GM12872 (cell line): ENCODE results near the gene THAP4.

ENCODE experiments used
- TF ChIP-seq, protein P1 (sequence below): IDR thresholded peaks from 3 replicates; pipeline ENCODE4 v1.5.1; 2011; ENCODE audit warnings: low read depth, mild to moderate bottlenecking, low read length, moderate library complexity; ENCODE audit not compliant: insufficient read depth

The THAP4 gene

DNA sequence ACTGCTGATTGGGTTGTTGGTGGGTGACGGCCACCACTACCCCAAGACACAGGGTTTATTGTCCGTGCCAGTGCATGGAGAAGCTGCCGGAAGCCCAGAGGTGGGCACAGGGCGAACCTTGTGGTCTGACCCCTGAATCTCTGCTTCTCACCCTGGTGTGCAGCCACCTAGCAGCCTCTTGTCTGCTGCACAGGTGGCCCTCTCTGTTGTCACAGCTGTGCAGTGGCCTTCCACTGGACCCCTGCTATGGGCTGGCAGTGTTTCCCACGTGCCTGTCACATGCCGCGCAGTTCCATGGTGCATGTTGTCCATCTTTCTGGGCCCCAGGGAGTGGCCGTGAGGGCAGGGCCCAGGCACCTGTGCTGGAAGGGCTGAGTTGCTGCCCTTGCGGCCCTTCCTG is 15.8 kb upstream of the THAP4 start:
- TF ChIP-seq, protein P1, sequence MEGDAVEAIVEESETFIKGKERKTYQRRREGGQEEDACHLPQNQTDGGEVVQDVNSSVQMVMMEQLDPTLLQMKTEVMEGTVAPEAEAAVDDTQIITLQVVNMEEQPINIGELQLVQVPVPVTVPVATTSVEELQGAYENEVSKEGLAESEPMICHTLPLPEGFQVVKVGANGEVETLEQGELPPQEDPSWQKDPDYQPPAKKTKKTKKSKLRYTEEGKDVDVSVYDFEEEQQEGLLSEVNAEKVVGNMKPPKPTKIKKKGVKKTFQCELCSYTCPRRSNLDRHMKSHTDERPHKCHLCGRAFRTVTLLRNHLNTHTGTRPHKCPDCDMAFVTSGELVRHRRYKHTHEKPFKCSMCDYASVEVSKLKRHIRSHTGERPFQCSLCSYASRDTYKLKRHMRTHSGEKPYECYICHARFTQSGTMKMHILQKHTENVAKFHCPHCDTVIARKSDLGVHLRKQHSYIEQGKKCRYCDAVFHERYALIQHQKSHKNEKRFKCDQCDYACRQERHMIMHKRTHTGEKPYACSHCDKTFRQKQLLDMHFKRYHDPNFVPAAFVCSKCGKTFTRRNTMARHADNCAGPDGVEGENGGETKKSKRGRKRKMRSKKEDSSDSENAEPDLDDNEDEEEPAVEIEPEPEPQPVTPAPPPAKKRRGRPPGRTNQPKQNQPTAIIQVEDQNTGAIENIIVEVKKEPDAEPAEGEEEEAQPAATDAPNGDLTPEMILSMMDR, result no peak

DNA sequence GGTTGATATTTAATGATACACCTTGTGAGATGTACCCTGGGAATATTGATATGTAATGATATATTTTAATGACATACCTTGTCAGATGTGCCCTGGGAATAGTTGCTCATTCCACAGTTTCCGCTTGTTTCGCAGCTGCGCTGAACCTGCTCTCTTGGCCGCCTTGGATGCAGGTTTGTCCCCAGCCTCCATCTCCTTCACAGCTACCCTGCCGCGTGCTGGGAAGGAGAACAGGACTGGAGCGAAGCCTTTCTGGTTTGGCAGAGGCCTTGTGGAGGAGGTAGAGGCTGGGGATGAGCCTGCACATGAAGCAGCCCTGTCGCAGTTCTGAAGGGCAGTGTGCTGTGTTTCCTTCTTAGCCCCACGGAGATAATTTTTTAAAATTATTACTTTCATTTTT is 15.2 kb upstream of the THAP4 start:
- TF ChIP-seq, protein P1, result no peak

DNA sequence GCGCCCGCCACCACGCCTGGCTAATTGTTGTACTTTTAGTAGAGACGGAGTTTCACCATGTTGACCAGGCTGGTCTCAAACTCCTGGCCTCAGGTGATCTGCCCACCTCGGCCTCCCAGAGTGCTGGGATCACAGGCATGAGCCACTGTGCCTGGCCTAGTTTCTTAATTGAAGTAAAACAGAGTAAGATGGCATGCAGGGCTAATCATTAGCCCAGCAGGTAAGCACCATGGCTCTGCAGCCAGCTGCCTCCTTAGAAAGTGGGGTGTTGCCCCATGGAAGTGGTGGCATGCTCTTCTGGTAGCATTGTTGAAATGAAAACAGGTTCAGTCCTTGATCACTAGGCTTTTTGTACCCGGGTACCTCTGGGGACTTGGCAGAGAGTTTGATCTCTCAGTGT is 13.0 kb upstream of the THAP4 start:
- TF ChIP-seq, protein P1, result no peak

DNA sequence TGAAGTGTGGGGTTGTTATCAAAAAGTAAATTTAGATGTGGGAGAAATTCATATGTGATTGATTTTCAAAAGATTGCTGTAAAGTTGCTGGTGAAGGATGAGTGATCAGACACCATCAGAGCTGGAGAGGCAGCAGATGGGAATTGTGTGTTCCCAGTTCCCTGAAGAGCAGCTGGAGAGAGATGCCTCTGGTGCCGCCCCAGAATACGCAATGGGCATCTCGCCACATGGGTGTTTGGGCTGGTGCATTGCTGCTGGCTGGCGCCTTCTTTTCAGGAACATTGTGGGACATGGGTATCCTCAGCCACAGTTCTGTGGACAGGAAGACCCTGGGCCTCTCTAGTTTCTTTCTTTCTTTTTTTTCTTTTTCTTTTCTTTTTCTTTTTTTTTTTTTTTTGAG is 12.4 kb upstream of the THAP4 start:
- TF ChIP-seq, protein P1, result no peak

DNA sequence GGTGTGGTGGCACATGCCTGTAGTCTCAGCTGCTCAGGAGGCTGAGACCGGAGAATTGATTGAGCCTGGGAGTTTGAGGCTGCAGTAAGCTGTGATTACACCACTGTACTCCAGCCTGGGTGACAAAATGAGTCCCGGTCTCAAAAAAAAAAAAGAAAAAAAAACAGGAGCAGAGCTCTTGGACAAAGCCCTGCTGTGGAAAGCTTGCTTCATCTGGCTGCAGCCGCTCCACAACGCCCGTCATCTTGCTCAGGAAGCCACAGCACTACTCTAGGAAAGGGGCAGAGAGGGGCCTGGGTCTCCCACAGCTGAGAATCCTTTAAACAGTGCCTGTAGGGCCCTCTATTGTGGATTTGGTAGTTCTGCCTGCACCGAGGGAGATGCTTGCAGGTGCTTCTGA is 11.5 kb upstream of the THAP4 start:
- TF ChIP-seq, protein P1, result no peak

DNA sequence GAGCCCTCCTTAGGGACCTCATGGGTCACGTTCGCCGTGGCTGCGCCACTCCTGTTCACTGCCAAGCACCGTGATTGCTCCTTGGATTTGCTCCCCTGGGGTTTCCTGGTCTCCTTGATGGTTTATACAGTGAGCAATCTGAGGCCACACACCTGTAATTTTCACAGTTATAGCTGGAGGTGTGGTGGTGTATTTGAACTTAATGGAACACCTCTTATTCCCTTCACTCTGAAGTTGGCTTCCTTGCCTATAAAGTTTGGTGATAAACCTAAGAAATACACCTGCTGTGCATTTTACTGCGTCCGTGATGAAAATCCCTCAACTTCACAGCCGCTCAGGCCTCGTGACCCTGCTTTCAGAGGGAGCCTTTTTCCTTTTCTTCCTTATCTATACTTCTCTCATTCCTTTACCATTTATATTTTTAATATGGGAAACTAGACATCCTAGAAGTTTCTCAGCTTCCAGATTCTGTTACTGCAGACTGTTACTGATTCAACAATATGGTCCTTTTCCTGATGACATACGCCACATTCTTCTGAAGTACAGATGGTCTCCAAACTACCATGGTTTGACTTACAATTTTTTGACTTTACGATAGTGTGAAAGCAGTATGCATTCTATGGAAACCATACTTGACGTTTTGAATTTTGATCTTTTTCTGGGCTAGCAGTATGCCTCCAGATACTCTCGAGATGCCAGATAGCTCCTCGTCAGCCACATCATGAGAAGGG is 9.1 kb upstream of the THAP4 start:
- TF ChIP-seq, protein P1, result no peak

DNA sequence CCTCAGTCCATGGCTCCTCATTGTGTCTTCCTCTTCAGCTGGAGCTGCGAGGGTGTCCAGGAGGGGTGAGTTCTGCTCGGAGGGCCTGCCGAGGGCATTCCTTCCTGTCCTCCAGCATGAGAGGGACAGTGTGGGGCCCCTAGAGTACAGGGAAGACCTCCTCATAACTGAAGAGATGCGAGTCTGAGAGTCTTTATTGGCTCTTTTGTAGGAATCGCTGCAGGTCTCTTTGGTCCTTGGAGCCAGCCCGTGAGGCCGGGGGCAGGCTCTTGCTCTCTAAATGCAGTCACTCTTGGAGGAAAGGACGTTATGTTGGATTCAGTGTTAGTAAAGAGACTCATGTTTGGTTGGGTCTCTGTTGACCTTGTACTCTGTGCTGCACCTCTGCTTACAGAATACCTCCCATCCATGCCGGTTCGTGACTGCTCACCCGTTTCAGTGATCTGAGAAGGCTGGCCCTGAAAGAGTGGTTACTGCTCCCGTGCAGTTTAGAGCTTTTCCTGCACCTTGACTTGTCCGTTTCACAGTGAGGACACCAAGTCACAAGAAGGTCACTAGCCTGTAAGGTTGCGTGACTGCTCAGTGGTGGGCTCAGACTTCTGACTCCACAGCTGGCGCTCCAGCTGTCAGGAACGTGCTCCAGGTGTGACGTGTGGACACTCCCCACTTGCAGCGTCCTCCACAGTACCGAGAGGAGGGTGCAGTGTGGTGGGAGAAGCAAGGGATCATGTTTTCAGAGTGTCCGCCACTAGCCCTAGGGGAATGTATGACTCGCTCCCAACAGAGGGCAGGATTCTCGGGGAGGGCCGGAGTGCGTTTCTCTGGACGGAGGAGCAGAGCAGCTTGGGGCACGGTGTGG is 8.3 kb upstream of the THAP4 start:
- TF ChIP-seq, protein P1, result no peak
